HG02852 (cell line): Measurements from ENCODE around the gene PGR.

ENCODE experiments used
- ATAC-seq: cut with Tn5 transposase; IDR thresholded peaks from one replicate; pipeline ENCODE4 v1.9.1; 2021; ENCODE audit warnings: mild to moderate bottlenecking, moderate library complexity; ENCODE audit not compliant: unreplicated experiment

The PGR gene

DNA sequence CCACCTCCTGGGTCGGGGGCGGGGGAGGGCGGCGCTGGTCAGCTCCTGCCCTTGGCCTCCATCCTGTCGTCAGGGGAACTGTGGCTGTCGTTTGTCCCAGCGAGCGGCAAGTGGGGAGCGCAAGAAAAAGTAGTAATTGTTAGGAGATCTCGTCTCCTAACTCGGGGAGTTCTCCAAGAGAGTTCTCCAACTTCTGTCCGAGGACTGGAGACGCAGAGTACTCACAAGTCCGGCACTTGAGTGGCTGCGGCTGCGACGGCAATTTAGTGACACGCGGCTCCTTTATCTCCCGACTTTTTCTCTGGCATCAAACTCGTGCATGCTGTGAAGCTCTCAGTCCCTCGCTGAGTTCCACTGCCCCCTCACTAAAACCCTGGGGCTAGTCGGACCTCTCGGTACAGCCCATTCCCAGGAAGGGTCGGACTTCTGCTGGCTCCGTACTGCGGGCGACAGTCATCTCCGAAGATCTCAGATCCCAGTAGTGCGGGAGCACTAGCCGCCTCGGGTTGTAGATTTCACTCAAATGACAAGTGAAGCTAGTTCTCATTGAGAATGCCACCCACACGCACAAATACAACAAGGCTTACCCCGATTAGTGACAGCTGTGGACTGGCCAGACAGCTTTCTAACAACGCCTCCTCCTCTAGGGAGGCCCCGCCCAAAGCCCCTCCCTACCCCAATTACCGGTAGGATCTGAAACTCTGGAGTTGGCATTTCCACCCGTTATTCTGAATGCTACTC is at the start of gene PGR:
Gene PGR (minus strand): TSS at position 611 of the 741 bp plus-strand sequence. CDS start 743 bp downstream, outside the sequence.
- no peak for ATAC-seq

DNA sequence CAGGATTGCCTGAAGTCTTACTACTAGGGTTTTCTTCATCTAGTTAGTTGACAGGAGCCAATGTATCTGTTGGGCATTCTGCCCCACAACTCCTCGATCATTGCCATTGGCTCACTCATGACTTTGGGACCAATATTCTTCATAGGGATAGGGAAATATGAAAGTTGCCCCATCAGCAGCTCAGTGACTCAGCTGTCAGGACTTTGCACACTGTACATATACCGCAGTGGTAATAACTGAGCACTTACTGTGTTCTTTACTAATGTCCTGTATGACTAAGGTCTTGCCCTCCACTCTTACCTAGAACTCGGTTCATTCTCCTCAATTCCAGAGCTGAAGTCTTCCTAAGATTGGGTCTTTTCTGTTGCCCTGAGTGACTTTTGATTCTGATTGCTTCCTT is 46.8 kb upstream of the PGR start:
- no peak for ATAC-seq

- ATAC-seq, result no peak
Measured at GRCh38 chr11:101169944-101170343, 40.3 kb upstream of the PGR start.

DNA sequence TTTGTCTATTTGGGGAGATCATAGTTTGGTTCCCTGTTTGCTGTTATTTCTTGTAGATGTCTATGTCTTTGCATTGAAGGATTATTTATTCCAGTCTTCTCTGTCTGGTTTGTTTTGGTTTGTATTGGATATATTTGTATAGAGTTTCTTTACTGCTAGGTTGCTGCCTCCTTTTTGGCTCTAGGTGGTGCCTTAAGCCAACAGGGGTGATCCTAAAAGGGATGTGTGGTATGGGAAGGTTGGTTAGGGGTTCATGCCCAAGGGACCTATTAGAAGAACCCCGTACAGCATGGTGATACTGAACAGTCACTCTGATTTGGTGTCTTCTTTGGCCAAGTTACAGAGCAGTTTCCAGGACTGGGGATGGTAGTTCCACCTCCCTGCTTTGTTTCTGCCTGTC is 36.4 kb upstream of the PGR start:
- no peak for ATAC-seq

- ATAC-seq, result no peak
Measured at GRCh38 chr11:101158119-101158518, 28.5 kb upstream of the PGR start.

GRCh38 chr11:101138245-101138930 is 8.8 kb upstream of the PGR start:
- ATAC-seq, result no peak

- ATAC-seq, result no peak
Measured at GRCh38 chr11:101133190-101133589, 3.6 kb upstream of the PGR start.

DNA sequence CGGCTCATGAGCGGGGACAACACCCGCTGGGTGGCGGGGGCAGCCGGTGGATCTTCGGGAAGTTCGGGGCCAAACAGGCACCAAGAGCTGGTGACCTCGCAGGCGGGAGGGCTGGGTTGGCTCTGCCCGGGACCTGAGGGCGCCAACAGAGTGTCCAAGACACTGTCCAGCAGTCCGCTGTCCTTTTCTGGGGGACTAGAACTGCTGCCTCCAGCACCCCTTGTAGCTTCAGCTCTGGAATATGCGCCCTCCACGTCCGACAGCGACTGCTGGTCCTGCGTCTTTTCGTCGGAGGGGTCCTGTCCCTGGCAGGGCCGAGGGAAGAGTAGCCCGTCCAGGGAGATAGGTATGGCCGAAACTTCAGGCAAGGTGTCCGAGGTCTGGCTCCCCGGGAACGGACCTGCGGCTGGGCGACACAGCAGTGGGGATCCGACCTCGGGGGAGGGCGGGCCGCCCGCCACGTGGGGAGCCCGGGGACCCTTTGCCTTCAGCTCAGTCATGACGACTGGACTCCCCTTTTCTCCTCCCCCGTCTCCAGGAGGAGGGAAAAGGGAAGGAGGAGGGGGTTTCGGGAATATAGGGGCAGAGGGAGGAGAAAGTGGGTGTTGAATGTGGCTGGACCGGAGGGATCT is 926 bp downstream of the PGR start:
- no peak for ATAC-seq

GRCh38 chr11:101127699-101128570 is 1.7 kb downstream of the PGR start:
- ATAC-seq, result no peak

DNA sequence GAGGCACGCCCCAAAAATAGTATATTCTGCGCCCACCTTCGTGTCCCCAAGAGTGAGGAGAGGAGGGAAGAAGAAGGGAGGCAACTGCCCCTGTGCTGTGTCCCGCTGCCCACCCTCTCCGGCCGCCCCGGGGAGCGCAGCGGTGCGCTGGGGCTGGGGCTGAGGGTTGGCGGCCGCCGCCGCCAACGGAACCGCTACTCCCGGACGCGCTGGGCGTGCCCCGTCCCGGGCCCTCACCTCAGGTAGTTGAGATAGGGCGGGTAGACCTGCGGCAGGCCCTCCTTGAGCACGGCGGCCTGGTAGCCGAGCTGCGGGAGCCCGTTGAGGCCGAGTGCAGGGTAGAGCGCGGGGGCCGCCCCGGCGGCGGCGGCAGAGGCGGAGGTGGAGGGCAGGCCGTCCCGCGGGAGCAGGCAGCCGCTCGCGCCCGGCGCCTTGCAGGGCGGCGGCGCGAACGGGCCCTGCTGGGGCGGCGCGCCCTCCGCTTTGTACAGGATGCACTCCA is 2.4 kb downstream of the PGR start:
- no peak for ATAC-seq

DNA sequence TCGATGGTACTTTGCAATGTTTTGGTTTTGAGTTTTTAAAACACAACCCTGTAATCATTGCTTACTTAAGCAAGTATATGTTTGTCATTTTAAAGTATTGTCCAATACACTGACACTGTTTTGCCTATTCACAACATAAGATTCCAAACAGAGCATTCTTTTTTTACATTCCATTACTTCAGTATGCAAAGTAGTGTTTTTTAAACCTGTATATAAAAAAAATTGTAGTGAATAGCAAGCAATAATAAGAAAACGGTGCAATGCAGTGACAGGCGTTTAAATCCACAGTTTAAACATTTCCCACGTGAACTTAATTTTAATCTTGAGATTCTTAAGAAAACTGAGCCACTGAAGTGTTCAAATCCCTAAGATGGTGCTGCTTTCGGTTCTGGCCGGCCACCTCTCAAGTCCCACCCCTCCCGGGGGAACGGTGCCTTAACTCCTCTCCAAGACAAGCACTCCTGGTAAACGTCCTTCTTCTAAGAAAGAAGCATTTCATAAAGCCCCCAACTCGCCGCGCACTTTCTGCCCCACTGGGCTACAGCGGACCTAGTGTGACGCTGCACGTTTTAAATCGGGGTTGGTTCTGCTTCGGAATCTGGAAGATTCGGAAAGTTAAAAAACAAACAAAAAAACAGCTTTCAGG is 2.9 kb downstream of the PGR start:
- ATAC-seq, result no peak

DNA sequence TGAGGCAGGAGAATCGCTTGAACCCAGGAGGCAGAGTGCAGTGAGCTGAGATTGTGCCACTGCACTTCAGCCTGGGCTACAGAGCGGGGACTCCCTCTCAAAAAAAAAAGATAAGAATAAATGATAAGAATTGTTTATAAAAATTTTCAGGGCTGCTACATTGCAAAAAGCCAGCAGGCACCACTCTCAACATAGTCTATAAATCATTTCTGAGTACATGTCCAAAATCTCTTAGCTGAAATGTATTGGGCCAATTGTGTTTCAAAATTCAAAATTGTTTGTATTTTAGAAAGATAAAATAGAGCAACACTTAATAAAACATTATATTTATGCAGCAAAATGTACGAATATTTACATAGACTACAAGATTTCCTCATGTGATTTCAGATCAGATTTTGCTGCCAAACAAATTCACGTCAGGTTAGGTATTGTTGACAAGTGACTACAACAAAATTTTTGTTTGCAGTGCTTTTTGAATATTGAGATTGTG is 13.9 kb downstream of the PGR start:
- no peak for ATAC-seq

- no peak for ATAC-seq
Measured at GRCh38 chr11:101113540-101113939, 16.1 kb downstream of the PGR start.

DNA sequence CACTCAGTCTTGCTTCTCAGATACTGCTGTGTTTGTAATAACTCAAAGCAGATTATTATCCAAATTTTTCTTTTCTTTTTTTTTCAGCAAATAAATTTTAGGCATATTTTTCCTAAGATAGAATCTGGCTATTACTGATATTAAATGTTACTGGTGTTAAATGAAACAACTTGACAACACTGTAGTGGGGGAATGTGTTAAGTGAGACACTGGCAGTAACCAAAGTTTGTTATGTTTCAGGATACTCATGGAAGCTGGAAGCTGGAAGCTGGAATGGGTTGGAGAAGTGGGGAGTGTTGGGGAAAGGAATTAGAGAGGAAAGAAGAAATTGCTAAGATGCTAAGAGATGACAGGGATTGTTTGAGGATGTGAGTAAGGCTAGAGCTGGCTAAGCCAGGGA is 24.9 kb downstream of the PGR start:
- no peak for ATAC-seq

DNA sequence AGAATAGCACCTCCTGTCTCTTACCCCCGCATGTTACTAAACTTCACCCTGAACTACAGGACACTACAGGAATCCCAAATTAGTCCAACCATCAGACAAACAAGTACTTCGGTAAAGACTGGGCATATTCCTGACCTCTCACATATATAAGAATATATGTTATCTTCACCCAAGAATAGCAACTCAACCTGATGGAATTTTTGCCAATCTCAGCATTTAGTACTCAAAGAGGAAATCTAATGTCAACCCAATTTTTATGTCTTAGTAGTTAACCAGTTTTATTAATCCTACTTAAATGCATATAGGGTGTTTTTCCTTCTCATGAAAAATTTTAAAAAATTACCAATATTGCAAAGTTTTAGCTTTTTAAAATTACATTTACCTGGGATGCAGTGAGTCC is 26.2 kb downstream of the PGR start:
- ATAC-seq, result no peak

- no peak for ATAC-seq
Measured at GRCh38 chr11:101100601-101101000, 29.0 kb downstream of the PGR start.

DNA sequence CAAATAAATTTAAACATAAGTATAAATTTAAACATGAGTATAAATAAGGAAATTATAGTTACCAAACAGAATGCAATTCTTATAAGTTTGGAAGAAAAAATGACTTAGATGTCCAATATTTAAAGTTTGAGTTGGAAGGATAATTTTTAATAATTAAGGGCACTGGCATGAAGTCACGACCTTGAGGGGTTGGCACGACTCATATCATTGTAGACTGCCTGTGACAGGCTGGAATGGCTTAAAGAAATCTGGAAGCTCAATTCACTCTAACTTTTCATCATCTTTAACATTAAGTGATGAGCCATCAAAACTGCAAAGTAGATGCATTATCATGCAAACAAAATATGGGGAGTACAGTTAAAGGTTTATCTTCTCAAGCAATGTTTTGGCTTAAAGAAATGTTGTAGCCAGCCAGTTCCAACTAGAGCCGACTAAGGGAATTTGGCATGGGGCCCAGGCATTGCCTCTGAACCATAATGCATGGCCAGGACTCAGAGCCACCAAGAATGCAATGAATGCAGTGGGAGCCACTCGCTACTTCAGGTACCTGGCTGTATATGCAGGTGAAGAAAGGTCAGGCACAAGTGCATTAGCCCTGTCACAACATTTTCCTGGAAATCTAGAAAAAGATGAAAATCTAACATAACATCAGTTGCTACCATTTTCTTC is 33.4 kb downstream of the PGR start:
- no peak for ATAC-seq

DNA sequence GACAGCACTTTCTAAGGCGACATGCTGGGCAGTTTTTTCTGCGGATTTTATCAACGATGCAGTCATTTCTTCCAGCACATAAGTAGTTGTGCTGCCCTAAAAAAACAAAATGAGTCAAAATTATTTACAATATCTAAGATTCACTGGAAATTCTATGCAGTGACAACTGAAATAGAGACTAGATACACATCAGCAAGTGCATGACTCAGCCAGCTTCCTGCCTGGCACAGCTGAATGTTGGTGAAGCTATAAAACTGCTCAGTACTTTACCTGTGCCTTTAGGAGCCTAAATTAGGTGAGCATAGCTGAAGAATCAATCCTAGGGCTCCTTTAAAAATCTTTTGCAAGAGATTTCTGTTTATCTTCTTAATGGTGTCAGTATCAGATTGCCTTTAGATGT is 37.8 kb downstream of the PGR start:
- no peak for ATAC-seq

- ATAC-seq, result no peak
Measured at GRCh38 chr11:101090679-101091270, 38.8 kb downstream of the PGR start.
